ENCODE results near the gene AMHR2. TPM values are rescaled to one million over a fixed set of nuclear protein-coding genes. Genes with fewer than 3 reads are reported as not detected.

AMHR2 gene
- total RNA-seq, 1 donor from 2014 or later = not detected

DNA sequence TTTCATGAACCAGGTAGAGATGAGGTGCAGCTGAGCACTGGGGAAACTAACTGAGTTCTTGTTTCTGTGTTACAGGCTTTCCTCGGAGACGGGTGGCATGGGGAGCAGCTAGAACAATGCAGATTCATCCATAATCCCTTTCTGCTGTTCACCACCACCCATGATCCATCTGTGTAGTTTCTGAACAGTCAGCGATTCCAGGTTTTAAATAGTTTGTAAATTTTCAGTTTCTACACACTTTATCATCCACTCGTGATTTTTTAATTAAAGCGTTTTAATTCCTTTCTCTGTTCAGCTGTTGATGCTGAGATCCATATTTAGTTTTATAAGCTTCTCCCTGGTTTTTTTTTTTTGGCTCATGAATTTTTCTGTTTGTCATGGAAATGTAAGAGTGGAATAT is 55.7 kb downstream of the AMHR2 start:
- no peak for DNase-seq (ENCODE audit: low read depth in 2 of 2)

DNA sequence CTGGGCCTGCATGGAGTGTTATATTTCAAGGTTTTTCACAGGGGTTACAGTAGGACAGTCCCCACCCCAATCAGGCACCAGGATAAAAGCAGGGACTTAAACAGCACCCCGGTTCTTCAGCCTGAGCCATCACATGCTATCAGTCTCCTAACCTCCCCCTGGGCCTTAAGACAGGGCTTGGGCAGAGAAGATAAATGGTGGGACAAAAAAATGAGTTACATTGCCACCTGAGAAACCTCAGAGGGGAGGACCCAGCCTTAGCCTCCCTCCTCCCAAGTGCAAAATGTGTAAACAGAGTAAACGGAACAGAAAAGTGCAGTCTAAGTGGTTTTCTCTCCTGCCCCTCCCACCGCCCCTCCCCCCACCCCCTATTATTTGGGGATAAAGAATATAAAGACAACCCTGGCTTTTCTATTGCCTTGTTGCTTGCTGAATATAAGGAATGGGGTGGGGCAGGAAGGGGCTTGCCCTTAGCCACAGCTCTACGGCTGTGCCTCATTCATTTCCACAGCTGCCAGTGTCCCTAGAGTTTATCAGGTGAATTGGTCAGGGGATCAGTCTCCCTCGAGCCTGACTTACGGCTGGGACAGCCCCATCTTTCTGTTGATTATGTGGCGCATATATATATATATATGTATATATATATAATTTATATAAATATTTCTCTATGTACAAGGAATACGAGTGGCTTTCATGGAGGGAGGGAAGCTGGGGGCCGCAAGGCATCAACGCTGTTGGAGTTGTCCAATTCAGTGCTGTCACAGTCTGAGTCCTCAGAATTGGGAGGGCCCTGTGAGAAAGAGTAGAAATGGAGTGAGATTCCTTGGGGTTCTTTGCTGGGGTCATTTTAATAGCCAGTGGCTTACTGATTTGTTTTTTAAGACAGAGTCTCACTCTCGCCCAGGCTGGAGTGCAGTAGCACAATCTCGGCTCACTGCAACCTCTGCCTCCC is 57.1 kb downstream of the AMHR2 start:
- no peak for DNase-seq (ENCODE audit: low read depth in 2 of 2)

Other genes with a start within 250 kb of the AMHR2 start
- 10.7 and 11.8 TPM in 2 replicates for gene ZNF740, start 243.1 kb upstream of the AMHR2 start, total RNA-seq
- 2.6 and 5.1 TPM in 2 replicates for gene CSAD, start 242.9 kb upstream of the AMHR2 start, total RNA-seq
- 0.25 TPM in 1 of 2 replicates, not detected in the other for gene ITGB7, start 216.6 kb upstream of the AMHR2 start, total RNA-seq
- 11.9 and 13.1 TPM in 2 replicates for gene RARG, start 191.6 kb upstream of the AMHR2 start, total RNA-seq
- gene ESPL1, start 155.6 kb upstream of the AMHR2 start, total RNA-seq = 4.2 and 6.0 TPM in 2 replicates
- gene PFDN5, start 128.3 kb upstream of the AMHR2 start, total RNA-seq = 350 and 426 TPM in 2 replicates
- 29.5 and 36.0 TPM in 2 replicates for gene MYG1, start 124.2 kb upstream of the AMHR2 start, total RNA-seq
- gene AAAS, start 102.2 kb upstream of the AMHR2 start, total RNA-seq = 31.8 and 31.9 TPM in 2 replicates
- gene SP7, start 87.5 kb upstream of the AMHR2 start, total RNA-seq = not detected in 2 replicates
- gene SP1, start 43.7 kb upstream of the AMHR2 start, total RNA-seq = 24.4 and 32.0 TPM in 2 replicates
- gene PRR13, start 17.9 kb downstream of the AMHR2 start, total RNA-seq = 14.2 and 15.8 TPM in 2 replicates
- 293 and 482 TPM in 2 replicates for gene PCBP2, start 28.2 kb downstream of the AMHR2 start, total RNA-seq
- 5.2 and 5.5 TPM in 2 replicates for gene MAP3K12, start 75.6 kb downstream of the AMHR2 start, total RNA-seq
- 41.2 and 41.6 TPM in 2 replicates for gene TARBP2, start 77.4 kb downstream of the AMHR2 start, total RNA-seq
- not detected in 2 replicates for gene NPFF, start 83.6 kb downstream of the AMHR2 start, total RNA-seq
- 8.6 and 10.2 TPM in 2 replicates for gene ATF7, start 202.5 kb downstream of the AMHR2 start, total RNA-seq

Data from dermis microvascular lymphatic vessel endothelial cell (primary cell).